CD4-positive, alpha-beta T cell treated with Interferon gamma for 1 hour (primary cell): Measurements from ENCODE around the gene KRTAP4-9.
"Not testable (repeated sequence)": the region's sequence is repeated elsewhere in the genome, so short reads cannot be mapped to it uniquely, and the experiment has no call there.

Experiments used
- DNase-seq: peaks from one replicate; pipeline ENCODE4 v3.0.0-alpha.2; 2020

KRTAP4-9 gene

DNA sequence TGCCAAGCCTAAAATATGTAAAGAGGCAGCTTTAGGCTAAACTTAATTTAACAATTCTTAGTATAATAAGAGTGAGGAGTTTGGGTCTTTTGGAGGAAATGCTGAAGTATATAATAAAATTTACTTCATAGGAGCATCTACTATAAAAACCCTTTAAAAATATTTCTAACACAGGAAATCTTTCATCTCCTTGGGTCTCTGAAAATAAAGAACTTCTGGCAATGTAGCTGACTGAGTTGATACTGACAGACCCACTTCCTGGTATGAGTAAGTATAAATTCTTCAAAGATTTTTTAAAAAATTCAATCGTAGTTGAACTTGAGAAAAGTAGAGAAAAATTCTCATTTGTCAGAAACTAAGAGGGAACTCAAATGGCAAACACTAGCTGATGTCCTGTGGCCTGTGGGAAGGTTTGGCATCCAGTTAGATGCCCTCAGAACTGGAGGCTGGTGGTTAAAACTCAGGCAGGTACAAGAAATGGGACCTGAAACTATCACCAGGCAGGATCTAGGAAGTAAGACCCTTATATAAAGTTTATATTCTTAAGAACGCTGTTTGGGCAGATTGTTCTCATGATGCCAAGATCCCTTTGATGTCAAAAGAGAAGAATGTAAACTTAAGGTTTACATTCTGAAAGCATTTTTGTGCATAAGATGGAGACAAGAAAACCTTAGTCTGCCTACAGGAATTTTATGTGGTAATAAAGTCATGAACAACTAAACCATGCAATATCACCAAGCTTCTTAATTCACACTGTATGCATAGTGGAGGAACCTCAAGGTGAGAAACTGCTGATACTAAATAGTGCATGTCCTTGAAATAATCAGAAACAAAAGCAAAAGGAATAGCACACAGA, 28.9 kb downstream of the KRTAP4-9 start:
- DNase-seq = no peak

- DNase-seq = not testable (repeated sequence)
These were observed 34.7 kb downstream of the KRTAP4-9 start for GRCh38 chr17:41139865-41140264.

DNA sequence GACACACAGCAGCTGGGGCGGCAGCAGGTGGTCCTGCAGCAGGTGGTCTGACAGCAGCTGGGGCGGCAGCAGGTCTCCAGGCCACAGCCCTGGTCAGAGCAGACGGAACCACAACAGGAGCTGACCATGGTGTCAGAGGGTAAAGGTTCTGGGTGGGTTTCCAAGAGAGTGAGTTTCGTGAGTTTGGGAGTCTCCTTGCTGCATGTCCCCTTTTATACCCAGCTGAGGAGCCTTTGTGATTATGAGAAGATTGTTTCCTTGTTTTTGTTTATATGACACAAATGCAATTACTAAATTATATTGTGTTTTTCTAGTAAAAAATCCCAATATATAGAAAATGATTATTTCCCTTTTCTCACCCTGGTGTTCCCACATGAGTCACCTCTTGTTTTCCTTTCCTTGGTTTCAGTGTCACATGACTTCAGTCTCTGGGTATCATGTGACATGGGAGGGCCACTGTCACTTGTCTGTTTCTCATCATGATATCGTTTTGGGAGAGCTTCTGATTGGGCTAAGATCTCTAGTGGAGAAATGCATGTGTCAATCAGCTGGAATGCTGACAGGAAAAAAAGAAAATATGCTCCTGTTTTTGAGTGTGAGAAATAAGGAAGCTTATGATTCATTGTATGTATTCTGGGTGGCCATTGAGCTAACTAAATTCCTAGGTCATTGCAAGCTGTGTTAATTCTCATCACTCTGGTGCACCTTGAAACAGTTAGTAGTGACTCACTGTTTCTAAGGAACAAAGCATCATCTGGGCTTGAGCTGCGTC, 35.4 kb downstream of the KRTAP4-9 start, which contains the start of gene KRTAP4-6:
KRTAP4-6 (minus strand) TSS at position 185 of the 772 bp plus-strand sequence; CDS start at position 128, 57 bp downstream.
- no peak for DNase-seq

DNA sequence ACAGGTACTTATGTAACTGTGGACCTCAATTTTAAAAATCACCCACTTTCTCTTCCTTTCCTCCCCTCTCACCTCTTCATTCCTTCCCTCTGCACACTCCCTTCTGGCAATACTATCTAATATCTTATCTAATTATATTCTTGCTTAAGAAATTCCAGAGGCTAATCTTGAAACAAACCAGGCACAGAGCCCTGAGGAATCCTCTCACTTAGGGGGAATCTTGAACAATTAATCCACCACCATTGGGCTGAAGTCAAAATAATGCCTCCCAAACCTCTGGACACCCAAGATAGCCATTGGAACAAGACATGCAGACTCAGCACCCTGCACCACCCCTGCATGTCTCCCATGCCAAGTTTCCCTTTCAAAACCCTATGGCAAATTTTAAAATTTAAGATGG, 36.2 kb downstream of the KRTAP4-9 start:
- DNase-seq = no peak

DNA sequence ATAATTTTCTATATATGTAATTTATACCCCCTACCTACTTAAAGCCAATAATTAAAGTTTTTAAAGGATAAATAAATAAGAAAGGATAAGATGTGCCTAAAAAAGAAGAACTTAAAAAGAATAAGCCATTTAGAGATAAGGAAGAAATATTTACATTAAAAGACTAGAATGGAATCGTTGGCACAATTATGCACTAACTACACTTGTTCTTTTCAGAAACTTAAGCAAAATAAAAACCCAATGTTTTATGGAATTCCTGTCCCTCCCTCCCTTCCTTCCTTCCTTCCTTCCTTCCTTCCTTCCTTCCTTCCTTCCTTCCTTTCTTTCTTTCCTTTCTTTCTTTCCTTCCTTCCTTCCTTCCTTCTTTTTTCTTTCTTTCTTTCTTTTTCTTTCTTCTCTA, 39.7 kb downstream of the KRTAP4-9 start:
- DNase-seq = no peak

GRCh38 chr17:41145261-41145660, 40.1 kb downstream of the KRTAP4-9 start:
- DNase-seq = no peak

- DNase-seq = no peak
These were observed 42.5 kb downstream of the KRTAP4-9 start for GRCh38 chr17:41147531-41148204.

- DNase-seq = not testable (repeated sequence)
These were observed 43.9 kb downstream of the KRTAP4-9 start for GRCh38 chr17:41148971-41149651.

DNA sequence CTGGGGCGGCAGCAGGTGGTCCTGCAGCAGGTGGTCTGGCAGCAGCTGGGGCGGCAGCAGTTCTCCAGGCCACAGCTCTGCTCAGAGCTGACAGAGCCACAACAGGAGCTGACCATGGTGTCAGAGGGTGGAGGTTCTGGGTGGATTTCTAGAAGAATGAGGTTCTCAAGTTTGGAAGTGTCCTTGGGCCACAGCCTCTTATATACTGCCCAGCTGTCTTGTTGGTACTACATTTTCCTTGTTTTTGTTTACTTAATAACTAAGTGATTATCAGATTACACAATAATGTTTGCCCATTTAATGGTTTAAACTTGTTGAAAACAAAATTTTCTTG, 44.4 kb downstream of the KRTAP4-9 start, which contains the start of gene KRTAP4-5:
KRTAP4-5 (minus strand) TSS at position 174 of the 334 bp plus-strand sequence; CDS start at position 116, 58 bp downstream.
- no peak for DNase-seq

GRCh38 chr17:41150026-41150425, 44.8 kb downstream of the KRTAP4-9 start:
- no peak for DNase-seq

GRCh38 chr17:41151525-41151924, 46.3 kb downstream of the KRTAP4-9 start:
- DNase-seq = no peak

DNA sequence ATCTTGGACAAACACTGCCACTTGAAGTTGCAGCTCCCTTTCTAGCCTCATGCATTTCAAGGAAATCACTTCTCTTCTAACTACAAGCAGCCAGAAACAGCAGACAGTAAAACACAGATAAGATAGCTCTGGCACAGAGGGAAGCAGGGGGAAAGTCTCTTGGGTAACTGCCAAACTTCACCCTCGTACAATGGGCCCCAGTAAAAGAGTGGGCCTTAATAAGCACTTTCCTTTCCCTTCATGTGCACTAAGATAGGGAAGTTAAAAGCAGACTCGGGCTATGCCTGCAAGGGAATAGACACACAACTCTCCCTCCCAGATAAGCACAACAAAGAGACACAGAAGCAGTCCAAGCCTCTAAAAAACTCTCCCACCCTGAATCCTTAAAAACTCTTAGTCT, 48.7 kb downstream of the KRTAP4-9 start:
- DNase-seq = no peak
